ENCODE measurements around the gene REX1BD. TPM values are rescaled to one million over a fixed set of nuclear protein-coding genes. Genes with fewer than 3 reads are reported as not detected.
"Not testable (repeated sequence)": the region's sequence is repeated elsewhere in the genome, so short reads cannot be mapped to it uniquely, and the experiment has no call there.

REX1BD gene
- total RNA-seq, 1 experiment from 2014 or later: 127 TPM

DNA sequence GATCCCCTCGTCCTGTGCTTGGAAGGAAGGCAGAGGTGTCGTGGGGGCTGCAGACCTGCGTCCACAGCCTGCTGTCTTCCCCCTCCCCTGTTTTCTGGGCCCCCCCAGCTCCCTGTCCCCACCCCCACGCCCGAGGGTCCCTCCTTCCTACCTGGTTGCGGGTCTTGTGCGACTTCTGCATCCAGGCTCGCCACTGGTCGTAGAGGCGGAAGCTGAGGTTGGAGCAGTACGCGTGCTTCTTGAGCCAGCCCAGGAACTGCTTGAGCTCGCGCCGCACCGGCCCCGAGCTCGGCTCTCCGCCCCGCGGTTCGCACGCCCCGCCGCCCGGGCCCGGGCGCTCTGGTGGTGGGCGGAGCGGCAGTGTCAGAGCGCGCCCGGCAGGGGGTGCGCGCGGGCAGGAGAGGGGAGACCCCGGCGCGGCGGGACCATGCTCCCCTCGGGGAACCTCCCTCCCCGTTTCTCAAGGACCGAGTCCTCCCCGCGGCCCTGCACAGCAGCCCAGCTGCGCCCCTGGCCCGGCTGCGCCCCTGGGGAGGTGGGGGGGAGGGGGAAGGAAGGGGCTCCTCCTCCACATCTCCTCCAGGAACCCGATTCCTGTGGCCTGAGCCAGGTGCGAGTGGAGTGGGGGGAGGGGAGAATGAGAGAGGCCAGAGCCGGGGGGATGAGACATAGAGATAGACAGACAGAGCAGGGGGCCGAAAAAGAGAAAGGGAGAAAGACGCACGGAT, 5.7 kb downstream of the REX1BD start:
- H3K36me3 ChIP-seq: peaks cover 17% of the 10 kb centered on the region
- H3K27me3 ChIP-seq: no peaks in the 10 kb centered on the region
- peak; percentile 78 for DNase-seq
- peak overlapping the region; percentile 32 for H3K4me3 ChIP-seq
- no peaks in the 10 kb centered on the region for H3K9me3 ChIP-seq

DNA sequence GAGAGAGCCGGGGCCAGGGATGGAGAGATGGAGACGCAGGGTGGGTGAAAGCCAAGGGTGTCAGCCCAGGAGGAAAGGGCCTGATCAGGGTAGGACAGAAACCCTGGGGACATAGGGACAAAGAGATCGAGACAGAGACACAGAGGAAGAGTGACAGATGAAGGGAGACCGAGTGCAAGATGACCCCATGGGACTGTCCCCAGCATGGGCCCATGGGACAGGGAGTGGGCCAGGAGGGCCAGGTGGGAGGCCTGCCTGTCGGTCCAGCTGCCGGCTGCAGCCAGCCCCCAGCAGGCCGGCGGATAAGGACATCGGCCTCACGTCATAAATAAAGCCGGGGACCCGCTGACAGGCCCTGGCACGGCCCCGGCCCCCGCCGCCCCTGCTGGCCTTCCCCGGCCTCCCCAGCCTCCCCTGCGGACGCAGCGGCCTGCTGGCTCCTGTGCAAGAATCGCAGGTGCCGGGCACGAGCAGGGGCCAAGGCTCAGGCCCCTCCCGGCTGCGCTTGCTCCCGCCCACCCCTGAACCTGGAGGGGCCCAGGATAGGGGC, 6.3 kb downstream of the REX1BD start:
- DNase-seq: no peak
- Histone ChIP-seq H3K36me3 (peaks cover 17% of the 10 kb centered on the region), H3K9me3 (no peaks in the 10 kb centered on the region), H3K4me3 (peak overlapping the region; percentile 32), H3K27me3 (no peaks in the 10 kb centered on the region)

DNA sequence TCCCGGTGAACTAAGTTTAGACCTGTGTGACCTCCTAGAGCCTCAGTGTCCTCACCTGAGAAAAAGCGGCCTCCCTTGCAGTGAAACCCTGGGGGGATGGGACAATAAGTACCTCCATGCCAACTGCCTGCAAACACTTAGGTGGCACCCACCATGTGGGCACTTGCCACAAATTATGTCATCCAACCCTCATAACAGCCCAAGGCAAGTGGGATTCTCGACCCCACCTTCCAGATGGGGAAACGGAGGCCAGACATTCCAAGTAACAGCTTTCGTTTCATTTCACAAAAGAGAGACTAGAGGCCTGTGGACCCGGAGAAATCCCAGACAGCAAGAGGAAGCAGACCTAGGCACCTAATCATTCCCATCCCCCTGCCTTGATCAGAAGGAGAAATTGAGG, 6.9 kb downstream of the REX1BD start:
- DNase-seq: no peak
- Histone ChIP-seq H3K4me3 (no peak overlapping the region), H3K9me3 (no peaks in the 10 kb centered on the region)

DNA sequence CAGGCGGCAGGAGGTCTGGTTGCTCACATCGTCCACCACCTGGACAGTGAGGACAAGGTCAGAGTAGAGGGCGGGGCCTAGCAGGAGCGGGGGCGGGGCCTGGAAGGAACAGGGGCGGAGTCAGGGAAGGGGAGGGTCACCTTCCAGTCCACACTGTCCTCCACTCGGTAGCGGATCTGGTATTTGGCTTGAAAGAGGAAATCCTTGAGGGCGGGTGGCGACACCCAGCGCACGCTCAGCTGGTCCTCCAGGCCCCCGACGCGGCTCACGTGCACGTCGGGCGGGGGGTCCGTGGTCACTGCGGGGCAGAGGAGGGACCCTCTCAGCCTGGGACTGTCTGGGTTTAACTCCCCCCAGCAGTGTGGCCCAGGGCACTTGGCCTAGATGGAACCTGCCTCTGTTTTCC, 8.2 kb downstream of the REX1BD start:
- Histone ChIP-seq H3K27me3 (no peaks in the 10 kb centered on the region), H3K36me3 (peaks cover 5% of the 10 kb centered on the region; the same call in 1 of the 2 replicates), H3K4me3 (no peak overlapping the region), H3K9me3 (no peaks in the 10 kb centered on the region)
- DNase-seq: peak; percentile 48

More for the DNA sequence above, 6.9 kb downstream of the REX1BD start:
- H3K27me3 ChIP-seq: no peaks in the 10 kb centered on the region
- peaks cover 14% of the 10 kb centered on the region for H3K36me3 ChIP-seq

DNA sequence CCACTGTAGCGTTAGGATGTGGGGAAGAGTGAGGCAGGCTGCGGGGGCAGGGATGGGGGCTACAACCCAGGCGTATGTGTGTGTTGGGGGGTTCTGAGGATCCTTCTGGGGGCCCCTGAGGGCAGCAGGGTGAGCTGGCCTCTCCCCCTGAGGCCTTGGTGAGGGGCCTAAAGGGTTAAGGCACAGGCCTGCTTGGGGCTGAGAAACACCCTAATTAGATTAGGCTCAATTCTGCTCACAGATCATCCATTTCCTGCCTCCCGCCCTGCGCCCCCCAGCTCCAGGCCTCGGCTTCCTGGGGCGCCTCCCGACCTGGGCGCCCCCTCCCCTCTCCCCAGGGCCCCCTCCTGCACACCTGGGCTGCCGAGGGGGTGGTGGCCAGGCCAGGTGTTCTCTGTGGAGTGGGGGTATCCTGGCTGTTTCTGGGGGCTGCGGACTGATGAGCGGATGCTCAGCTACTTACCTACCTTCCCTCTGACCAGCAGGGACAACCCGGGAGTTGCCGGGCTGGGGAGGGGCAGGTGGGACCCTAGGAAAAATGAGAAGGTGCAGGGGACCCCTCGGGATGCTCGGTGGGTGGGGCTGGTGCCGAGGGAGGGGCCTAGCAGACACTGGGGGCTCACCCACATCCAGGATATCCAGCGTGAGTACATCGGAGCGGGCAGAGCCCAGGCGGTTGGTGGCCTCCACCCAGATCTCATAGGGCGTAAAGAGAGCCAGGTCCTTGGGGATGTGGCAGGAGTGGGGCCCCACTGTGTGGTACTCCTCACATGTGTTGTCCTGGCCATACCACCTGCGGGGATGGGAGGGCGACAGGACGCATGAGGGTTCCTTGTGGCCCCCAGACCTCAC, 9.4 kb downstream of the REX1BD start:
- DNase-seq: no peak
- Histone ChIP-seq H3K4me3 (no peak overlapping the region), H3K36me3 (no peaks in the 10 kb centered on the region), H3K27me3 (no peaks in the 10 kb centered on the region), H3K9me3 (no peaks in the 10 kb centered on the region)

DNA sequence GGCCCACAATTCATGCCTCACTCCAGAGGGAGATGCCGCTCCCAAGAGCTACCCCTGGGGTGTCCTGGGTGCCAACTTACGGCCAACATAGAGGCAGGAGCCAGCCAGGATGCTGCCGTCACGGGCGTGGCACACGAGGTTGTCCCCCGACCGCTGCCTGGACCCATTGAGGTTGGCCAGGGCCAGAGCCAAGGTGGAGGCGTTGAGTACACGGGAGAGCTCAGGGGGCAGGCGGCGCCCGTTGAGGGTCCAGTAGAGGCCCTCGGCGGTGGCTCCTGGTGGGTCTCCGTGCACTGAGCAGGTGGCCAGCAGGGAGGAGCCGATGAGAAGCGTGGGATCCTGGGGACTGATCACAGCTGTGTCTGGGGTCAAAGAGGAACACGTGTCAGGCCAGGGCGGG, 10.9 kb downstream of the REX1BD start:
- no peak overlapping the region for H3K4me3 ChIP-seq
- no peaks in the 10 kb centered on the region for H3K27me3 ChIP-seq
- no peaks in the 10 kb centered on the region for H3K9me3 ChIP-seq
- H3K36me3 ChIP-seq: no peaks in the 10 kb centered on the region
- DNase-seq: no peak

DNA sequence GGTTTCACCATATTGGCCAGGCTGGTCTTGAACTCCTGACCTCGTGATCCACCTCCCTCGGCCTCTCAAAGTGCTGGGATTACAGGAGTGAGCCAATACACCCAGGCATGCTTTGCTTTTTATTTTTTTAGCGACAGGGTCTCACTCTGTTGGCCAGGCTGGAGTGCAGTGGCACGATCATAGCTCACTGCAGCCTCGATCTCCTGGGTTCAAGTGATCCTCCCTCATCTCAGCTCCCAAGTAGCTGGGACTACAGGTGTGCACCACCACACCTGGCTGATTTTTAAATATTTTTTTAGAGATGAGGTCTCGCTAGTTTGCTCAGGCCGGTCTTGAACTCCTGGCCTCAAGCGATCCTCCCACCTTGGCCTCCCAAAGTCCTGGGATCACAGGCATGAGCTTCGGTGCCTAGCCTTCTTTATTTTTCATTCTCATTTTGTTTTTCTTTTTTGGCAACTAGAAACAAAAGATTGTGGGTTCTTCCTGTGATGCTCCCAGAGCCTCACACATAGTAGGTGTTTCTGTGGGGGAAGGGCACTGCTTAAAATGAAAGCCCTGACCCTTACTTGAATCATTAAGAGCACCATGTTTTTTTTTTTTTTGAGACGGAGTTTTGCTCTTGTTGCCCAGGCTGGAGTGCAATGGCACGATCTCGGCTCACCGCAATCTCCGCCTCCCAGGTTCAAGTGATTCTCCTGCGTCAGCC, 12.2 kb downstream of the REX1BD start:
- H3K9me3 ChIP-seq, H3K27me3 ChIP-seq, H3K4me3 ChIP-seq, DNase-seq, H3K36me3 ChIP-seq: not testable (repeated sequence)

DNA sequence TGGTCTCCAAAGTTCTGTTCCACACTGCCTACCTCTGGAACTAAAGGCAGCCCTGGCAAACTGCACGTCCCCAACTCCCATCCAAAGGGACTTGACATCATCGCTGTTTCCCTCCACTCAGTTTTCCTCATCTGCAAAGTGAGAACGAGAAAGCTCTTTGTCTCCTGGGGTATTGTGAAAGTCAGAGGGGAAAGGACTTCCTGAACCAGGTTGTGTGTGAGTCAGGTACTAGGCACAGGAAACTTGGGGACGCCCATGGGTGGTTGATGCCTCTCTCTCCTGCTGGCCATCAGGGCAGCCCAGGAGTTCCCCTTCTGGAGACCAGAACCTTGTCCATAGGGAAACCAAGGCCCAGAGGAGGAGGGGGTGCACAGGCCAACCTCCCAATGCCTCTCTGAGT, 13.3 kb downstream of the REX1BD start:
- peaks cover 8% of the 10 kb centered on the region for H3K27me3 ChIP-seq
- no peaks in the 10 kb centered on the region for H3K9me3 ChIP-seq
- H3K4me3 ChIP-seq: no peak overlapping the region
- DNase-seq: no peak
- H3K36me3 ChIP-seq: no peaks in the 10 kb centered on the region

DNA sequence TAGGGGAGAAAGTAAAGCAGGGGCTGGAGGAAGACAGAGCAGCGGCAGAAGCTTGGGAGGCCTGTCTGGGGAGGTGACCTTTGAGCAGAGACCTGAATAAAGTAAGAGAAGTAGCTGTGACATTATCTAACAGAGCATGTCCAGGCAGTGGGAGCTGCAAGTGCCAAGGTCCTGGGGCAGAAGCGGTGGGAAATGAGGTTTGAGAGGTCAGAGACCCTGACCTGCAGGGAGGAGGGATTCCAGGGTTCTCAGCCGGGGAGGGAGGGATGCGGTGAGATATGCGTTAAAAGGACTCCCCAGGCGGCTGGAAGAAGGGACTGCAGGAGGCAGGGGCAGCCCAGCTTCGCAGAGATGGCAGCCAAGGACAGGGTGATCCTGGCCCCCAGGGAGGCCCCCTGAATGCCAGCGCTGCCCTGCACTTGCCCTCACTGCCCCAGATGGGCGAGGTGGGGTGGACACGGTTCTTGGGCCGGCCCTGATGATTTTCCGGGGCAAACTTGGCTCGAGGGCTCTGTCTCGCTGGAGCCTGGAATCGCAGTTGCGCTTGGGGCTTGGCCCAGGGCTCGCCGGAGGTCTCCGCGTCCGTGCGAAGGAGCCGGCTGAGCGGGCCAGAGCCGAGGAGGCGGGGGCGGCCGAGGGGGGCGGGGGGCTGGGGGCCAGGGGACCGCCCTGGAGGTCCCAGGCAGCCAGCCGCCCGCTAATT, 14.8 kb downstream of the REX1BD start:
- H3K4me3 ChIP-seq: no peak overlapping the region
- H3K27me3 ChIP-seq: peaks cover 20% of the 10 kb centered on the region
- no peaks in the 10 kb centered on the region for H3K36me3 ChIP-seq
- no peaks in the 10 kb centered on the region for H3K9me3 ChIP-seq
- DNase-seq: no peak

DNA sequence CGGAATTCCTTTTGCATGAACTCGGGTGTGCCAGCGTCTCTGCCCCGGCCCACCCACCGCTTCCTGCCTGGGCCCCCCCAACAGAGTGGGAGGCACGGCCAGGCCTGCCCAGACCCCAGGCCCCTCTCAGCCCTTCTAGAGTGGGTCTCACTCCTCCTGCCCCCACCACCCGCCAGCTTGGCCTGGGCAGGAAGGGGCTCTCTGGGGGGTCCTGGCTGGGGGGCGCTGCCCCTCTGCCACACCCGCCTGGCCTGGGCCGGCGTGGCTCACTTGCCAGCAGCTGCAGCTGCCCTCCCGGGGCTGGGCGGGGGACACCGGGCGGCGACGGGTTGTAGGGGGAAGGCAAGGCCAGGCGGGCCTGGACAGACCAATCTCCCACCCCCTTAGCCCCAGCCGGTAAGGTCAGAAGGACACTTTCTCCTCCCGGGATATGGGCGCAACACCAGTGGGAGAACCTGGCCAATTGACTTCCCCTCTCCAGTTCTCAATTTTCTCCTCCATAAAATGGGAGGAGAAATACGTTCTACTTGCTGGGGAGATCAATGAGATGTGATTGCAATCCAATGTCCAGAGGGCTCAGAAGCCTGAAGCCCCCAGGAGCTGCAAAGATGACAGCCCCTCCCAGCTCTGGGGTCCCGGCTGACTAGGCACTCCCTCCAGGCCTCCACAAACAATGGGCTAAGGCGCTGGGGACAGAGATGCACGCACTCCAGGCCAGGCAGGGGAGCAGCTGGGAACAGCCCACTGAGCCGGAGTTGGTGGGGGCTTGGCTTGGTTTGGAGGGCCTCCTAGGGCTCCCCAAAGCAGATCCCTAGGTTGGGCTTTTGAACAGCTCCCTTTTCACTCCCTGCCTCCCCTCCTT, 15.6 kb downstream of the REX1BD start:
- no peak for DNase-seq
- H3K4me3 ChIP-seq: no peak overlapping the region
- H3K9me3 ChIP-seq: no peaks in the 10 kb centered on the region
- no peaks in the 10 kb centered on the region for H3K36me3 ChIP-seq
- peaks cover 20% of the 10 kb centered on the region for H3K27me3 ChIP-seq

DNA sequence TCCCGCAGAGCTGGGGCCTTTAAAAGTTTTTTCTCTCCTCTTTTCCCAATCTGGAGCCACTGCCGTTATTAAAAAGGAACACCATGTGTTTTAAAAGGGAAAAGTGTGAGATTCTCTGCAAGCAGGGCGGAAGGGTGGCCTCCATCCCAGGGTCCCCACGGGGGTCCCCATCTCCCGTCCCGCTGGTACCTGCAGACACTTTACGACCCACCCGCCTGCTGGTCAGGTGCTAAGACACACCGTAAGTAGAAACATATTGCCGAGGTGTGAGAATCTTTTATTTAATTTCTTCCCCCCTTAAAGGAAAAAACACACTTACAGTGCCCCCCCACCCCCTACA, 16.2 kb downstream of the REX1BD start:
- Histone ChIP-seq H3K9me3 (no peaks in the 10 kb centered on the region), H3K27me3 (peaks cover 23% of the 10 kb centered on the region), H3K4me3 (no peak overlapping the region), H3K36me3 (no peaks in the 10 kb centered on the region)
- DNase-seq: no peak

DNA sequence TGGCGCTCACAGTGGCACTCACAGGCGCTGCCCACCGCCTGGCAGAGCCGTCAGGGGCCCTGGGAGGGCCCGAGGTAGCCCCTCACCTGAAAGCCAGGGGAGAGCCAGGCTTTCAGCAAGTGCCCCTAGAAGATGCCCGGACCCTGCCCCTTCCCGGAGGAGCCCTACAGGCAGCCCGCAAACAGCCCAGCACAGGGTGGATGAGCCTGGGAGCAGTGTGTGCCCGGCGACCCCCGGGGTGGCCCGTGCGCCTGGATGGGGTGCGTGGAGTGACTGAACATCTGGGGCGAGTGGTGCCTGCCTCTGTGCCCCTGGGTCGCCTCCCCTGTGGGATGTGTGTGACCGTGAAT, 16.6 kb downstream of the REX1BD start:
- Histone ChIP-seq H3K36me3 (no peaks in the 10 kb centered on the region), H3K4me3 (no peak overlapping the region), H3K27me3 (peaks cover 27% of the 10 kb centered on the region), H3K9me3 (no peaks in the 10 kb centered on the region)
- DNase-seq: no peak

DNA sequence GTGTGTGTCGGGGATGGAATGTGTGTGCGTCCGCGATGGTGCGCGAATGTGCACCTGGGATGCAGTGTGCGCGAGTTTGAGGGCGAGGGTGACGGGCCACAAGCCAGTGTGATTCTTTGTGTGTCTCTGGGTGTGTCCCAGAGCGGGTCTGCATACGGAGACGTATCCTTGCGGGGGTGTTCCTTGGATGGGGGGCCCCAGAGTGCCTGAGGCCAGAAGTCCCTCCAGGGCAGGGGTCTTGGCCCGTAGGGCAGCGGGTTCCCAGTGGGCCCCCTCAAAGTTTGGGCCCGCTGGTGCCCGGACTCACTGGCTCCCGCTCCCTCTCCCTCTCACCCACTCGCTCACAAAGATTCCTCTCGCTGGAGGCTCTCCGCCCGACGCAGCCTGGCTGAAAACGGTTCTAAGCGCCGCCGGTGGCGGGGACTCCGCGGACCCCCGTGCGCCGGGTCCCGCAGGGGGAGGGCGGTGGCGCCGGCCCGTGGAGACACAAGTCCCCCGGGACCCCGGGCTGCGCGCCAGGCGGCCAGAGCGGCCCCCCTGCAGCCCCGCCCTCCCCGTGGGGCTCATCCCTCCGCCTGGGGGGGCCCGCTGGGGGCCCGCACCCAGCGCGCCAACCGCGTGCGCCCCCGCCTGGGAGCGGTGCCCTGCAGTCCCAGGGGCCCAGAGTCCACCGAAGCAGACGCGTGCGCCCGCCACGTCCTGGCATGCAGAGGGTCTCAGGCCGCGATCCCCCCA, 17.1 kb downstream of the REX1BD start:
- Histone ChIP-seq H3K4me3 (peak overlapping the region; percentile 22; the same call in 1 of the 2 replicates), H3K27me3 (peaks cover 30% of the 10 kb centered on the region), H3K36me3 (no peaks in the 10 kb centered on the region), H3K9me3 (no peaks in the 10 kb centered on the region)
- DNase-seq: no peak

DNA sequence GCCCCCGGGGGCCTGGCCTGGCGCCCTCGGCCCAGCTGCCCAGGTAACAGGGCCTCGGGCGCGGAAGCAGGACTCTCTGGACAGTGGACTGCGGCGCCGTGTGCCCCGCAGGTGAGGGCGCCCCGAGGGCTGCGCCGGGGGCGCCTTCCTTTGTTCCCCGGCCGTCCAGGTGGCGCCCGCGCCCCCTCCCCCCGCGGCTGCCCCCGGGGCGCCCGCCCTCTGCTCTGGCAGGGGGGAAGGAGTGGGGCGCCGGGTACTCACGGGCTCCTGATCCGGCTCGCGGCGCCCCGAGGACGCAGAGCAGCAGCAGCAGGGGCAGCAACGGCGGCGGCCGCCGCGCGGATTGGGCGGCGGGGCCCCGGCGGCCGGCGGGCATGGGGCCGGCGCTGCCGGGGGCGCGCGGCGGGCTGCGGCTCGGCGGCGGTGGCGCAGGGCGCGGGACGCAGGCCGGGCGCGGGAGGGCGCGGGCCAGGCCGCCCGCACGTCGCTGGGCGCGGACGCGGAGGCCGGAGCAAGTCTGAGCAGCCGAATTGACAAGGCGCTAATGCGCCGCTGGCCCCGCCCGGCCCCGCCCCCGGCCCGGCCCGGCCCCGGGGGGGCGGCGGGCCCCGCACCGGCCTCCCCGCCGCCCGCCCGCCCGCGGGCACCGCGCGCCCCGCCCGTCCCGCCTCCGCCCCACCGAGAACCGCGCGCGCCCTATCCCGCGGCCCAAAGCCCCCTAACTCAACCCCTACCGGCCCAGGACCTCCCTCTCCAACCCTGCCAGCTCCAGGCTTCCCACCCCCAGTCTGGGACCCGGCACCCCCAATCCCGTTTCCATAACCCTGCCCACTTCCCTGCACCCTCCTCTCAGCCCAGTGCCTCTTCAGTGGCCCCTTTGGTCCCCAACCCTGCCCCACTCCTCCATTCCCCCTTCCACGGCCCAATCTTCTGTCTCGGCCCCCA, 18.0 kb downstream of the REX1BD start, which contains the start of gene CRLF1:
CRLF1 (minus strand) TSS at position 519 of the 945 bp plus-strand sequence; CDS start at position 376, 143 bp downstream.
- Histone ChIP-seq H3K4me3 (peak within 1 kb of the TSS; percentile 31), H3K36me3 (no peaks in the 10 kb centered on the region), H3K27me3 (peaks cover 36% of the 10 kb centered on the region), H3K9me3 (no peaks in the 10 kb centered on the region)
- no peak for DNase-seq
